Prostate gland (tissue), 2 donors: ENCODE data around the gene AAMP.

Experiments used
- CTCF ChIP-seq, 4 experiments: fragments of 200-600 bp in 2 of 4; fragments of 450-650 bp in 2 of 4; sonication (generic) in 2 of 4; IDR thresholded peaks; 1 replicate in 3 of 4; 2 replicates in 1 of 4; pipeline ENCODE4 v1.5.1; 2016 to 2019; ENCODE audit warnings: antibody characterized with exemption in 4 of 4, mild to moderate bottlenecking in 2 of 4, moderate library complexity in 2 of 4
- POLR2A ChIP-seq: fragments of 450-650 bp; IDR thresholded peaks from one replicate; pipeline ENCODE4 v1.6.1; 2016; ENCODE audit warnings: antibody characterized with exemption, mild to moderate bottlenecking

- no peak for TF ChIP-seq CTCF (IDR thresholded peaks at IDR 0.05)
- no peak for TF ChIP-seq POLR2A
Measured at GRCh38 chr2:218219934-218220333, 50.0 kb downstream of the AAMP start.
